K562 (cell line): ENCODE measurements around the gene BCL2L15. TPM values are rescaled to one million over a fixed set of nuclear protein-coding genes. Genes with fewer than 3 reads are reported as not detected.

Source experiments
- ATAC-seq: fragments of 200-7000 bp; cut with Tn5 transposase; 3 replicates; pipeline ENCODE4 v1.9.1; 2020; ENCODE audit warnings: moderate library complexity
- BruUV-seq: library from RNA; stranded (reverse); fragments of 400-500 nt; replicated peaks from 2 replicates; lab custom pipeline; 2021; lab: Mats Ljungman, UMichigan
- CTCF ChIA-PET: fragments of 300-600 bp; formaldehyde crosslinking; extraction: SDS; loops from one replicate; lab custom pipeline; 2021; ENCODE audit warnings: low intra/inter-chr PET ratio; lab: Yijun Ruan, JAX
- POLR2A ChIA-PET: fragments of 300-600, 350-650 bp; sonication (Branson Sonifier 250); formaldehyde crosslinking; extraction: SDS; loops from one replicate; lab custom pipeline; 2021; ENCODE audit warnings: antibody characterized with exemption, inconsistent platforms; lab: Yijun Ruan, JAX
- DNase-seq, 4 experiments: peaks; one replicate each; pipeline versions ENCODE4 v3.0.0 to v3.0.0-alpha.2; 2011 to 2018; ENCODE audit warnings: low spot score in 3 of 4, mixed read lengths in 3 of 4; ENCODE audit errors: extremely low read depth in 1 of 4
- FAIRE-seq: peaks from 2 replicates; lab custom pipeline; 2011; peaks lifted over from hg19 to GRCh38; lab: Jason Lieb, UNC
- H2AFZ ChIP-seq: 2 replicates; pipeline ENCODE4 v1.6.0; 2011; ENCODE audit warnings: low read depth, low read length, control low read depth, inconsistent platforms
- H3K27ac ChIP-seq: fragments of 200-600 bp; 3 replicates; pipeline ENCODE4 v1.8.0; 2011; ENCODE audit warnings: low read depth, mild to moderate bottlenecking, control low read depth, inconsistent platforms, low read length, moderate library complexity, mixed read lengths; ENCODE audit errors: extremely low read depth
- H3K27me3 ChIP-seq, 2 experiments: fragments of 300-600 bp in 1 of 2; 2 replicates in 1 of 2; 3 replicates in 1 of 2; pipeline versions ENCODE4 v1.6.0 to v1.8.0; 2011; ENCODE audit warnings: inconsistent platforms in 2 of 2, low read length in 2 of 2, mild to moderate bottlenecking in 1 of 2, mixed read lengths in 1 of 2, moderate library complexity in 1 of 2; ENCODE audit not compliant: control insufficient read depth in 2 of 2, insufficient read depth in 2 of 2
- H3K36me3 ChIP-seq: fragments of 300-600 bp; 3 replicates; pipeline ENCODE4 v1.8.0; 2011; ENCODE audit warnings: mild to moderate bottlenecking, low read length, inconsistent platforms; ENCODE audit not compliant: control insufficient read depth, insufficient read depth
- H3K4me1 ChIP-seq, 2 experiments: fragments of 200-600 bp in 1 of 2; replicated peaks in 1 of 2; 2 replicates in 1 of 2; 3 replicates in 1 of 2; pipeline versions ENCODE4 v1.5.1 to v1.8.0; 2011; ENCODE audit warnings: inconsistent platforms in 2 of 2, low read length in 2 of 2, mild to moderate bottlenecking in 1 of 2, mixed read lengths in 1 of 2, moderate library complexity in 1 of 2; ENCODE audit not compliant: control insufficient read depth in 2 of 2, insufficient read depth in 2 of 2
- H3K4me2 ChIP-seq: 2 replicates; pipeline ENCODE4 v1.6.1; 2011; ENCODE audit warnings: low read length, control low read depth, inconsistent platforms, mixed read lengths; ENCODE audit not compliant: insufficient read depth
- H3K4me3 ChIP-seq: fragments of 200-600 bp; sonication (generic), shearing (Covaris generic); 2 replicates; pipeline ENCODE4 v1.5.1; 2016; ENCODE audit warnings: control low read depth, inconsistent platforms
- H3K79me2 ChIP-seq: fragments of 200-600 bp; 3 replicates; pipeline ENCODE4 v1.8.0; 2011; ENCODE audit warnings: low read length, inconsistent platforms; ENCODE audit not compliant: control insufficient read depth, insufficient read depth
- H3K9ac ChIP-seq, 2 experiments: 2 replicates each; pipeline versions ENCODE4 v1.6.0 to v1.6.1; 2011; ENCODE audit warnings: low read depth in 2 of 2, low read length in 2 of 2, control low read depth in 1 of 2, inconsistent platforms in 1 of 2, mild to moderate bottlenecking in 1 of 2, mixed read lengths in 1 of 2; ENCODE audit not compliant: insufficient read depth in 1 of 2
- H3K9me1 ChIP-seq: one replicate; pipeline ENCODE4 v1.6.0; 2011; ENCODE audit warnings: inconsistent platforms, mild to moderate bottlenecking, low read length, moderate library complexity; ENCODE audit not compliant: control insufficient read depth, insufficient read depth
- H3K9me3 ChIP-seq: replicated peaks from 2 replicates; pipeline ENCODE4 v1.5.1; 2011; ENCODE audit warnings: low read depth, low read length, inconsistent platforms; ENCODE audit not compliant: control insufficient read depth, insufficient read depth
- H4K20me1 ChIP-seq: replicated peaks from 2 replicates; pipeline ENCODE4 v1.6.1; 2011; ENCODE audit warnings: low read length, inconsistent platforms, mixed read lengths; ENCODE audit not compliant: control insufficient read depth, insufficient read depth
- ARID3B ChIP-seq: fragments of 250-450 bp; sonication (Bioruptor Pico); IDR thresholded peaks from 2 replicates; pipeline ENCODE4 v1.4.0; 2020; ENCODE audit warnings: borderline replicate concordance
- DMBX1 ChIP-seq: fragments of 250-450 bp; sonication (Bioruptor Pico); IDR thresholded peaks from 2 replicates; pipeline ENCODE4 v1.8.0; 2022; ENCODE audit warnings: inconsistent platforms, mild to moderate bottlenecking, moderate library complexity, borderline replicate concordance
- E2F3 ChIP-seq: fragments of 250-450 bp; sonication (Bioruptor Pico); IDR thresholded peaks from 2 replicates; pipeline ENCODE4 v1.4.0; 2020; ENCODE audit warnings: mild to moderate bottlenecking
- ELF1 ChIP-seq: fragments of 200-800 bp; sonication (Bioruptor generic); IDR thresholded peaks from 2 replicates; pipeline ENCODE4 v1.6.1; 2016; ENCODE audit warnings: missing genetic modification characterization, missing compliant biosample characterization
- ETV5 ChIP-seq: sonication (generic); formaldehyde crosslinking; IDR thresholded peaks from 2 replicates; pipeline ENCODE4 v1.4.0; 2020; ENCODE audit warnings: low read depth, mild to moderate bottlenecking, missing genetic modification reagents
- GTF2B ChIP-seq: IDR thresholded peaks from 2 replicates; pipeline ENCODE4 v1.6.1; 2011; ENCODE audit not compliant: insufficient read length; ENCODE audit errors: extremely low read depth
- LEF1 ChIP-seq: fragments of 450-650 bp; IDR thresholded peaks from 2 replicates; pipeline ENCODE4 v1.6.1; 2016; ENCODE audit warnings: mild to moderate bottlenecking
- MECOM ChIP-seq: fragments of 250-450 bp; sonication (Bioruptor Pico); IDR thresholded peaks from 2 replicates; pipeline ENCODE4 v1.8.0; 2022; ENCODE audit warnings: inconsistent platforms
- ZFP30 ChIP-seq: fragments of 250-450 bp; sonication (Bioruptor Pico); IDR thresholded peaks from 2 replicates; pipeline ENCODE4 v1.8.0; 2022; ENCODE audit warnings: moderate library complexity, mild to moderate bottlenecking, inconsistent platforms, borderline replicate concordance
- ZFP36 ChIP-seq: fragments of 150-350 bp; IDR thresholded peaks from 2 replicates; pipeline ENCODE4 v1.6.1; 2018; ENCODE audit warnings: low read length, low read depth; ENCODE audit not compliant: partially characterized antibody
- ZNF143 ChIP-seq: sonication (generic); formaldehyde crosslinking; IDR thresholded peaks from 2 replicates; pipeline ENCODE4 v1.9.0; 2022; ENCODE audit warnings: mild to moderate bottlenecking, missing genetic modification reagents
- ZNF436 ChIP-seq: fragments of 250-450, 450-650 bp; sonication (Bioruptor Pico); formaldehyde crosslinking; IDR thresholded peaks from 2 replicates; pipeline ENCODE4 v1.7.0; 2020; ENCODE audit warnings: mild to moderate bottlenecking
- WGBS: fragments of 100-300 bp; shearing (Covaris generic); methylation state at CpG from one replicate; pipeline ENCODE4 v1.1.6; 2016; ENCODE audit warnings: low coverage, mixed read lengths; ENCODE audit not compliant: insufficient coverage; ENCODE audit errors: missing lambda C conversion rate; 5-methylcytosine and 5-hydroxymethylcytosine counted together
- in situ Hi-C: fragments of 300-500 bp; cut with MboI; formaldehyde crosslinking; loops from 4 replicates; pipeline ENCODE4 v1.15.0; 2018; ENCODE audit warnings: inconsistent platforms, mixed read lengths
- intact Hi-C: fragments of 100-400 bp; cut with micrococcal nuclease; formaldehyde crosslinking; loops from 2 replicates; pipeline ENCODE4 v1.14.2; 2022
- polyA plus RNA-seq, 8 experiments: library from polyadenylated mRNA; depleted of rRNA in 4 of 8; stranded (reverse) in 5 of 8; unstranded in 3 of 8; fragments of >200 nt; fragmentation: Nextera tagmentation in 2 of 8; fragmentation: Illumina TruSeq in 1 of 8; extraction: Ambion mirVana in 2 of 8; extraction: Trizol in 1 of 8; gene quantifications; 2 replicates each; pipeline versions ENCODE4 v1.2.1 to v1.2.3, GENCODE V29; 2011 to 2014; ENCODE audit warnings: inconsistent platforms in 1 of 8, missing spikeins in 1 of 8
- total RNA-seq, 7 experiments: library from RNA; depleted of rRNA in 6 of 7; stranded (reverse); fragments of >200 nt in 6 of 7; fragmentation: Illumina TruSeq in 2 of 7; extraction: Trizol in 2 of 7; gene quantifications; 2 replicates each; pipeline versions ENCODE4 v1.2.1 to v1.2.3, GENCODE V29; 2011 to 2021; ENCODE audit warnings: low replicate concordance in 1 of 7
- TF ChIP-seq, protein P1 (sequence below): fragments of 250-450 bp; sonication (Bioruptor Pico); IDR thresholded peaks from 2 replicates; pipeline ENCODE4 v1.8.0; 2022; ENCODE audit warnings: moderate library complexity, mild to moderate bottlenecking, inconsistent platforms
- TF ChIP-seq, protein P2 (sequence below): fragments of 450-650 bp; IDR thresholded peaks from 2 replicates; pipeline ENCODE4 v1.7.0; 2016; ENCODE audit warnings: borderline replicate concordance

The BCL2L15 gene
- total and polyA plus RNA-seq, 9 of the 15 experiments (the other 6 are each of a cell fraction or from before 2014, with no cell fraction given), result 0.06 to 0.42 (median 0.28) TPM; not detected in 1

DNA sequence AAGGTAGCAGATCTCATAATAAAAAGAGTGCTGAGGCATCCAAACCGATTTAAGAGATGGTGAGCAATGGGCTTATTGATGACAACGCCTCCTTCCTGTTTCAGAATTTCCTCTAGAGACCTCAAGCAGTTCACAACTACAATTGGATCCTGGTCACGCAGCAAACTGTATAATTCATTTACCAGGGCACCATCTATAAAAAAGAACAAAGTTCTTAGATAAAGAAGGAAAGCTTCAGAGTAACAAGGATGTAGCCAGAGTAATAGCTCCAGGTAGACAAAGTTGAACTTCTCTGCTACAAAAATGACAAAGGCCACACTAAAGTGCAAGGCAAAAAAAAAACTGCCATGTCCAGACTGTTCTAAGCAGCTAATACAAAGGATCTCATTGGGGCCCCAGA lies 13.8 kb upstream of the BCL2L15 start:
- ATAC-seq (no peak), FAIRE-seq (no peak), DNase-seq (no peak)
- H4K20me1 ChIP-seq, result no peaks in the 10 kb centered on the region
- peaks cover 7 to 14% of the 10 kb centered on the region in 2 experiments; a peak in 4 of 5 replicates for H3K4me1 ChIP-seq
- in situ Hi-C loops, result no loop called here
- CTCF ChIA-PET, result interaction anchor here (0.5 kb wide), 1 partner anchor 63 kb away, joined by 3 read pairs; no protein-coding TSS in a partner anchor
- peaks cover 59% of the 10 kb centered on the region for H3K36me3 ChIP-seq
- no peak overlapping the region for H3K27ac ChIP-seq
- no peak overlapping the region for H3K4me2 ChIP-seq
- H3K9me1 ChIP-seq, result no peaks in the 10 kb centered on the region
- no peaks in the 10 kb centered on the region for H3K9me3 ChIP-seq
- no peak overlapping the region for H2AFZ ChIP-seq
- H3K79me2 ChIP-seq, result peaks cover 30% of the 10 kb centered on the region
- BruUV-seq, result no TSS peak
- WGBS, result 61% methylated on average over 3 of the region's 3 CpGs
- intact Hi-C loops, result no loop called here
- no peak overlapping the region for H3K4me3 ChIP-seq
- TF ChIP-seq MECOM, result no peak
- TF ChIP-seq GTF2B, result no peak
- no peak for TF ChIP-seq ETV5 (CRISPR knock-in tag)
- TF ChIP-seq ELF1 (tag), result no peak
- TF ChIP-seq ZFP36, result no peak
- TF ChIP-seq ZNF436 (CRISPR knock-in tag), result no peak
- no peak for TF ChIP-seq LEF1
- no peak for TF ChIP-seq ZFP30 (CRISPR knock-in tag)
- TF ChIP-seq ZNF143 (CRISPR knock-in tag), result no peak
- no peak for TF ChIP-seq ARID3B (CRISPR knock-in tag)
- TF ChIP-seq DMBX1 (CRISPR knock-in tag), result no peak
- TF ChIP-seq, protein P1, sequence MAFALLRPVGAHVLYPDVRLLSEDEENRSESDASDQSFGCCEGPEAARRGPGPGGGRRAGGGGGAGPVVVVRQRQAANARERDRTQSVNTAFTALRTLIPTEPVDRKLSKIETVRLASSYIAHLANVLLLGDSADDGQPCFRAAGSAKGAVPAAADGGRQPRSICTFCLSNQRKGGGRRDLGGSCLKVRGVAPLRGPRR (CRISPR knock-in tag), result no peak
- TF ChIP-seq E2F3, result no peak
- TF ChIP-seq, protein P2, sequence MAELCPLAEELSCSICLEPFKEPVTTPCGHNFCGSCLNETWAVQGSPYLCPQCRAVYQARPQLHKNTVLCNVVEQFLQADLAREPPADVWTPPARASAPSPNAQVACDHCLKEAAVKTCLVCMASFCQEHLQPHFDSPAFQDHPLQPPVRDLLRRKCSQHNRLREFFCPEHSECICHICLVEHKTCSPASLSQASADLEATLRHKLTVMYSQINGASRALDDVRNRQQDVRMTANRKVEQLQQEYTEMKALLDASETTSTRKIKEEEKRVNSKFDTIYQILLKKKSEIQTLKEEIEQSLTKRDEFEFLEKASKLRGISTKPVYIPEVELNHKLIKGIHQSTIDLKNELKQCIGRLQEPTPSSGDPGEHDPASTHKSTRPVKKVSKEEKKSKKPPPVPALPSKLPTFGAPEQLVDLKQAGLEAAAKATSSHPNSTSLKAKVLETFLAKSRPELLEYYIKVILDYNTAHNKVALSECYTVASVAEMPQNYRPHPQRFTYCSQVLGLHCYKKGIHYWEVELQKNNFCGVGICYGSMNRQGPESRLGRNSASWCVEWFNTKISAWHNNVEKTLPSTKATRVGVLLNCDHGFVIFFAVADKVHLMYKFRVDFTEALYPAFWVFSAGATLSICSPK, result no peak
- TF ChIP-seq, all 486 proteins: peak for 0
- POLR2A ChIA-PET, result interaction anchor here (1.0 to 1.8 kb wide), 2 partner anchors 10 to 13 kb away, joined by 4 to 6 read pairs; no protein-coding TSS in a partner anchor
- no peak overlapping the region for H3K9ac ChIP-seq
- H3K27me3 ChIP-seq, result no peaks in the 10 kb centered on the region
